GM21737 (cell line): Measurements from ENCODE around the gene PDSS1.

Source experiments
- ATAC-seq: cut with Tn5 transposase; IDR thresholded peaks from one replicate; pipeline ENCODE4 v1.9.1; 2021; ENCODE audit warnings: mild to moderate bottlenecking, moderate library complexity; ENCODE audit not compliant: unreplicated experiment

The PDSS1 gene

GRCh38 chr10:26792758-26793495 lies 95.4 kb downstream of the PDSS1 start:
- no peak for ATAC-seq
